GM19467 (cell line): ENCODE data around the gene GDF11.
A peak's percentile ranks its signal among the peaks of the same experiment; 100 is the strongest.

Source experiments
- ATAC-seq: cut with Tn5 transposase; IDR thresholded peaks from one replicate; pipeline ENCODE4 v1.9.1; 2021; ENCODE audit warnings: mild to moderate bottlenecking, moderate library complexity; ENCODE audit not compliant: unreplicated experiment

The GDF11 gene

DNA sequence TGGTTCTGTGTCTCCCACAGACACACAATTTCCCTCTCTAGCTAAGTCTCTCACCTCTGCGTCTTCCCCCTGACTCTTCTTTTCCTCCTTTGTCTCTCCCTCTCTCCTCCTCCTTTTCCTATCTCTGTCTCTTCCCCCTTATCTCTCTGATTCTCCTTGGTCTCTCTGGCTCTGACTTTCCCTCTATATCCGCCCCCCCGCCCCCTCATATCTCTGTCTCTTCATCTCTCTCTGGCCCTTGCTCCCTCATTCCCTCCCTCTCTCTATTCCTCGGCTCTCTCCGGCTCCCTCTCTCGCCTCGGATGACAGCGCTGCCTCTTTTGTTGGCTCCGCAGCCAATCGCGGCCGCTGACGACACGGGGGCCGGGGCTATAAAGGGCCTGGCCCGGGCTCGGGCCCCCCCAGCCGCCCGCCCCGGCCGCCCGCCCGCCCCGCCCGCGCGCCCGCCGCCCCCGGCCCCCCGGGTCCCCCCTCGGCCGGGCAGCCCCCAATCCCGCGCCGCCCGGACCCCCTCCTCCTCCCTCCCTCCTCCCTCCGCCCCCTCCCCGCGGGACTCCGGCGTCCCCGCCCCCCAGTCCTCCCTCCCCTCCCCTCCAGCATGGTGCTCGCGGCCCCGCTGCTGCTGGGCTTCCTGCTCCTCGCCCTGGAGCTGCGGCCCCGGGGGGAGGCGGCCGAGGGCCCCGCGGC, at the start of gene GDF11:
Gene GDF11 (plus strand): TSS at position 404 of the 687 bp plus-strand sequence. CDS start 195 bp downstream, at position 599.
- peak; percentile 19 for ATAC-seq

DNA sequence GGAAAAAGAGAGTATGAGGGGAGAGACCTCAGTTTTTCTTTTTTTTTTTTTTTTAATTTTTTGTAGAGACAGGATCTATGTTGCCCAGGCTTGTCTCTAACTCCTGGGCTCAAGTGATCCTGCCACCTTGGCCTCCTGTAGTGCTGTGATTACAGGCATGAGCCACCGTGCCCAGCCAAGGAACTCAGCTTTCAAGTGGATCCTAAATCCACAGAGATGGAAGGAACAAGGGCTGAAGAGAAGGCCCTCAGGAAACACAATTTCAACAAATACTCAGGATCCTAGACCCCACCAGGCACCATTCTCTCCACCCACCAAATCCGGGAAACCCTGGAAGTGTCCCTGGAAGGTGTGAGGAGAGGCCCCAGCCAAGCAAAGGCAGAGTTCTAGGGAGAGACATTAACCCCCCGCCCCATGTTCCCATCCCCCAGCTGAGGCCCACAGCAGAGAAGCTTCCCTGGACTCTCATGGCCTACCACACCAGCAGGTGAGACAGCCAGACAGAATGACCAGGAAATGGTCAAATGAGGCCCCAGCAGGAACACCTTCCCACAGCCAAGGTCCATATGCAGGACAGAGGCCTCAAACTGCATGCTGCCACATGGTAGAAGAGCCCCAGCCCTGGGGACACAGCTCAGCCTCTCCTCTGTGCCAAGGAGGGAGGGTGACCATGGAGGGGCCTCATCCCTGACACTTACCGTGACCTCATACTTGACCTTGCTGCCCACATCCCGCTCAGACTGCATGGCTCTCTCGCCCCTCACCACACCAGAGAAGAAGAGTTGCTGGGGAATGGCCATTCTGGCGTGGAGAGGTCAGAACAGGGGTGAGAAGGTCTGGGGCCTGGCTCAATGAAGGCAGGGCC, 49.4 kb upstream of the GDF11 start:
- ATAC-seq: no peak

DNA sequence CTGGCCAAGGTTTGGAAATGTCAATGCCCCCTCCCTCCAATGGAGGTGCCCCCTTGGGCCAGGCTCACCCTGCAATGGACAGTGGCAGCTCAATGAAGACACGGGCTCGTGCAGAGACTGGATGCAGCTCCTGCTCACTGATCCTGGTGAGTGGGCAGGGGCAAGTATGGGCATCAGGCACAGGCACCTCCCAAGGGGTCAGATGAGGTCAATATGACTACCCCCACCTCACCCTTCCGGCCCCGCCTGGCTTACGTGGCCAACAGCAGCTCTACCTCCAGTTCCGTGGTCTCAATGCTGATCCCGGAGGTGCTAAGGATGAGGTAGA, 48.8 kb upstream of the GDF11 start:
- ATAC-seq: no peak

DNA sequence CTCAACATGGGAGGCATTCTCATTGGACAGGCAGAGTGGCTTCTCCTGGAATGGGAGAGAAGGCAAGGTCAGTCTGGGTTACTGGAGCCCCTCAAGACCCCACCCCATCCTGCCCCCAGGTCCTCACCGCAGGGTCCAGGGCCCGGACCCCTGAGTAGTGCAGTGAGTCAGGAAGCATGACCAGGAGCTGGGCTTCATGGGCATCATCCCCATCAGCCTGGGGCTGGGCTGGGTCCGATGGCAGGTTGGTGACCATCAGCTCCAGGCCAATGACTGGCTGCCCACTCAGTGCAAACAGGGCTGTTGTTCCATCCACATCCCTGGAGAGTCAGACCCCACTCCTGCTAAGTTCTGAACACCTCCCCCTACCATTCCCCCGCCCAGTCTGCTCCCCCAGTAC, 48.3 kb upstream of the GDF11 start:
- ATAC-seq: no peak

DNA sequence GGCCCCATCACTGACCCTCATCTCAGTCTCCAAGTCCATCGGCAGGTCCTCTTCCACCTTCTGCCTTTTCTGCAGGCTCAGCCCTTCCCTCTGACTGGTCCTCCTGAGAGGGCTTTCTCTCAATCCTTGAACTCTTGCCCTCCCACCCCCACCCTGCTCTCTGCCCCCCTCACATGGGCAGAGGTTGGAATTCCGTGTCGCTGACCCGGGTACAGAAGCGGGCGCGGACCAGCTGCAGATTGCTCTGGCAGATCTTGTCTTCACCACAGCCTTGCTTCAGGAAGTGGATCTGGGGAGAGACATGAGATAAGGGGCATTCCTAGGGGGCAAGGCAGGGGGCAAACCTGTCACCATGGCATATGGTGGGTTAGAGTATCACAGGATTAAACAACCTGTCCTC, 47.6 kb upstream of the GDF11 start:
- no peak for ATAC-seq

DNA sequence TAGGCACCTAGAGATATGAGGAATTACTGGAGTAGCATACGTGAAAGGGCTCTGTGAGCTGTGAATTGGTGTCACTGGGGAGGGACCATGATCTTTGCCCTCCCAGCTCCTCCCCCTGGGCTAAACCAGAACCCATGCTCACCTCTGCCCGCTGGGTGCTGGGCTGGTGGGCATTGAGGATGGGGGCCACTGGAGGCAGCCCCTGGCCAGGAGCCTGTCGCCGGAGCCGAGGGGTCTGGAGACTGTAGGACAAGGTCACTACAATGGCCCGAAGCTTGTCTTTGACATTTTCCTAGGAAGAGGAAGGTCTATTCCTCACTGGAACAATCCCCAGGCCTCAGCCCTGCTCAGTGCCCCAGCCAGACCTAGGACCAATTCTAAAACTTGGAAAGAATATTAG, 46.8 kb upstream of the GDF11 start:
- ATAC-seq: no peak

DNA sequence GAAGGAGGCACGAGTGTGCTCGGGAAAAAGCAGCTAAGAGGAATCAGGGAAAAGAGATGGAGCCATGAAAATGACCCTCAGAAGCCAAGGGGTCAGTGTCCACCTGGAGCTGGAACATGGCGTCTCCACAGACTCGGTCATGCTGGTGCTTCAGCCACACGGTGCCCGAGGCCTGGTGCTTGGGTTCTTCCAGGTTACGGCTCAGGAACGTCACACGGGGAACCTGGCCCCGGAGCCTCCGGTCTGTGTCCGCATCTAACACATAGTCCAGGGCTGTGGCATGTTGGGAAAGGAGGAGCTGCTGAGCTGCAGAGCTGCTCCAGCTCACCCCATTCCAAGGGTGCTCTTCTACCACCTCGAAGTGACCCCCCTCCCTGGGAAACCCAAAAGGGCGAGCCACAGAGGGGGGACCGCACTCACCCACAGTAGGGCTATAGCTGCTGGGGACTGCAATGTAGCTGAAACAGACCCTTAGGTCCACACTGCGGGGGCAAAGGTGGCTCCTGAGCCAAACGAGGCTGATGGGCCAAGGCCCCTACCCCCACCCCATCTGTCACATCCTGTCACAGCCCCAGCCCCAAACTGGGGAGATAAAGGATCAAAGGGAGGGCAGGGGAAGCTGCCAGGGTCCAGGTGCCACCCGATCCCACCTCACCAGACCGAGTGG, 46.0 kb upstream of the GDF11 start:
- no peak for ATAC-seq

DNA sequence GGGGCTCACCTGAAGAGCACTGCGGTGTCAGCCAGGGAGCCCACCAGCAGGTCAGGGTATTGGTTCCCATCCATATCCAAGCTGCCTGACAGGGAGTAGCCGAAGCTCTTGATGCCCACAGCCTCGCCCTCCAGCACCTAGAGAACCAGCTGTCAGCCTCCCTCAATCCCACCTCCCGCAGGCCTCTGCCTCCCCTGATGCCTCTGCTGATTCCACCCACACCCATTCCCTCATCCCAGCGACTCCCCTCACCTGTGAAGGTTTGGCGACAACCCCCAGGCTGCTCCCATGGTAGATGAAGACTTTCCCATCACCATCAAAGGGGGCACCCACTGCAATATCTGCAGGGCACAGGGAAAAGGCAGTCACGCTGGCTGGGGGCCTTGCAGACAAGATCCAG, 45.2 kb upstream of the GDF11 start:
- ATAC-seq: no peak

DNA sequence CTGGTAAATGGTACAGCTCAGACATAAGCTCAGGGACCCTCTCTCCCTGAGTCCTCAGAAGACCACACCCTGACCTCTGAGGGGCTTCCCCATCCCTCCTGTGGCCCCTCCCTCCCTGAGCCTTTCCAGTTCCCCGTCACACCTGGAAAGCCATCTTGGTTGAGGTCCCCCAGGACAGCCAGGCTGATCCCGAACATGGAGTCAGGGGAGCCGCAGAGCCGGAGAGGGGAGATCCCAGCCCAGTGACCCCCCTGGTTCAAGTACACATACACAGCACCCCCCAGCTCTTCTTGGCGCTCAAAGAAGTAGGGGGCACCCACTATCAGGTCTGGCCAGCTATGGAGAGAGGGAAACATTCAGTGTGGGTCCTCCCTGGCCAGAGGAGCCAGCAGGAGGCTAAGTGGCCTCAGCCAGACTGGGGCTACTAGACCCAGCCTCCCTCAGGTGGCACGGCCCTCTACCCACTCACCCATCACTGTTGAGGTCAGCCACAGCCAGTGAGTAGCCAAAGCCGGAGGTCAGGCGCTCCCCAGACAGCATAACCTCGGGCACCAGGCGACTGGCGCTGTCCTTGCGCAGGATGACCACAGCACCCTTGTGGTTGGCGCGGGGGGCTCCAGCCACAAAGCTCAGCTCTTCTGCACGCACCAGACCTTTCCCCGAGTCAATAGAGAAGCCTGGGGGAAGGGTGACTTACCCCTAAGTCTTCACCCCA, 44.5 kb upstream of the GDF11 start:
- ATAC-seq: no peak

DNA sequence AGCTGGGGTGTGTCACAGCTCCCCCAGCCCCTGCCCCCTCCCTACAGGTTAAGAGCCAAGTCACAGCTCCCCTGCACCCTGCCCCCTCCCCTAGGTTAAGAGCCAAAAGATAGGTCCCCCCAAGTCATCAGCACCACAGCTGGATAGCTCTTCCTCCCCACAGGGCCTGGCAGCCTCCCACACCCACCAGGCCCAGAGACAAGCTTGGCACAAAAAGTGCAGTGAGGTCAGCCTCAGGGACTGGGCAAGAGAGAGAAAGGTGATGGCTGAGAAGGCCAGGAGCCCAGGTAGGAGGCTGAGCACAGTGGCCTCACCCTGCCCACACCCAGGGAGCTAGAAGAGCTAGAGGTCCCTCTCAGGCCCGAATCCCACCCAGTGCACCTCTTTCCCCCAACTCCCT, 44.0 kb upstream of the GDF11 start:
- no peak for ATAC-seq

DNA sequence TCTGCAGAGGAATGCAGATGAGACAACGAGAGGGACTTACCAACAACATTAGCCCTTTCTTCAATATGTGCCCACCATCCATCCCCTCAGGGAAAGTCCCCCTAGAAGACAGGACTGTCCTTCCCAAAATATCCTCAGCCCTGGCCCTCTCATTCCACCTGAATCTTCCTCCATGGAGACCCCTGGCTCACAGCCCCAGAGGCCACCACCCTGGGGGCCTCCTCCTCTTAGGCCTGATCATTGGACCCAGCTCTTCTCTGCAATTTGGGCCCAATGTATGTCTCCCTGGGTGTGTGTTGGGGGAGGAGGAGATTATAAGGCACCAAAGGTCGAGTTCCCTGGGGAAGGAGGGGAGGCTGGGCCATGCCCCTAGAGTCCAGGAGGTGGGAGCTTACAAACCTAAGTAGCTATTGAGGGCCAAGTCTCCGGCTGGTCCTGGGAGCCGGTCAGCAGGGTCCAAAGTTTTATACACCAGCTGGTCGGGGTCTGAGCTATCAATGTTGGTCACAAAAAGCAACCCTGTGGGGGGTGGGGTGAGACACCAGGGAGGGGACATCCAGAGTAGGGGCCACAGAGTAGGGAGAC, 43.4 kb upstream of the GDF11 start:
- ATAC-seq: no peak

DNA sequence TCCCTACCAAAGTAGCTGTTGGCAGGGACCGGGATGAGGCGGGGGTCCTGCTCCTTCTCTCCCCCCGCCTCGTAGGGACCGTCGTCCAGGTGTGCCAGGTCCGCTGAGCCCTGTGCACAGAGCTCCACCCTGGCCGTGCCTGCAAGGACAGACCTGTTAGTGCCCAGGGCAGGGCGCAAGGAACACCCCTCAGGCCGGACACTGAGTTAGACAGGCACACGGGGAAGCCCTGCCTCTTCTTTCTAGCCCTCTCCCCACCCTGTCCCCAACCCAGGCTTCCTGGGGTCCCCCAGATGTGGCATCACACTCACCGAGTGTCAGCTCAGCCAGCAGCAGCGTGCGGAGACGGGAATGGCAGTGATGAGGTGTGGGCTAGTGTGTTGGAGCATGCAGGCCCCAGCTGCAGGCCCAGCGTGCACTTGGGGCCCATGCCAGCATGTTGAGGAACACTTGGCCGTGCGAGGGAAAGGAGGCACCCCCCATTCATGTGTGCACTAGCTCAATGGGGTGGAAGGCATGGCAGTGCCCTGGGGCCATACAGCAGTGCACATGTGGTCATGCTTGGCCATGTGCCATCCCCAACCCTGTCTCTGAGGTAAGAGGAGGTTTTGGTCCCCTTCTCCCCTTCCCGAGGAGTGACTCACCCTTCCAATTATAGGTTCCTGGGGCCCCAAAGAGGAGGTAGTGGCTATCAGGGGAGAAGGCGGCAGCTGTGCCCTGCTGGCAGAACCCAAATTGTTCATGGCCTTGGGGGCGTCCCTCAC, 42.5 kb upstream of the GDF11 start:
- ATAC-seq: no peak

DNA sequence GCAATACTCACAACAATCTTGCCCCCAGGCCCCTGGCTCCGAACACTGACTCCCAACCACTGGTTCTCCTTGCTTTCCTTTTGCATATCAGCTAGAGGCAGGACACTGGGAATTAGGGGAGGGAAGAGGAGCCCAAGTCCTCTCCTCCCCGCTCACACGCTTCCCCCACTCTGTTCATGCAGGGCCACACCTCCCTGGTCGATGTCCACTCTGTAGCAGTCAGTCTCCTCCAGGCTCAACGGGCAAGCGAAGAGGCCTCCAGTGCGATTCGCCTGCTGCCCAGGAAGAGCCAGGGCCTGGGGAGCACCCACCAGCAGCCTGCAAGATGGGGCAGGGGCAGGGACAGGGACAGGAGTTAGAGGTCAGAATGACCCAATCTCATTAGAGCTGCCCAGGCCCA, 40.1 kb upstream of the GDF11 start:
- no peak for ATAC-seq

DNA sequence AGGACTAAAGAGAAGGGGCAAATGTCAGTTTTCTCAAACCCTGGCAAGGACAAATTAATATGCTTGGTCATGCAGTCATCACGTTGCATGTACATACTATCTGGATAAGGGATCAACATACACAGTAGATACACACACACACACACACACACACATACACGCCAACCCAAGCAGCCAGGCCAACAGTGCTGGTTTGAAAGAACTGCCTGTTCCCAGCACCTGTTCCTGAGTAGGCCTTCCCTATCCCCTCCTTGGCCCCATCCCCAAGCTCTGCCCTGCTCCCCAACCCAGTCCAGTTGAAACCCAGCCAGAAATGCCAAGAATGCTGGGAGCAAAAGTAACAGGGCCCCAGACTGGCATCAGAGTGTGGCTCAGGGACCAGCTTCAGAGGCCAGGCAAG, 39.6 kb upstream of the GDF11 start:
- no peak for ATAC-seq

DNA sequence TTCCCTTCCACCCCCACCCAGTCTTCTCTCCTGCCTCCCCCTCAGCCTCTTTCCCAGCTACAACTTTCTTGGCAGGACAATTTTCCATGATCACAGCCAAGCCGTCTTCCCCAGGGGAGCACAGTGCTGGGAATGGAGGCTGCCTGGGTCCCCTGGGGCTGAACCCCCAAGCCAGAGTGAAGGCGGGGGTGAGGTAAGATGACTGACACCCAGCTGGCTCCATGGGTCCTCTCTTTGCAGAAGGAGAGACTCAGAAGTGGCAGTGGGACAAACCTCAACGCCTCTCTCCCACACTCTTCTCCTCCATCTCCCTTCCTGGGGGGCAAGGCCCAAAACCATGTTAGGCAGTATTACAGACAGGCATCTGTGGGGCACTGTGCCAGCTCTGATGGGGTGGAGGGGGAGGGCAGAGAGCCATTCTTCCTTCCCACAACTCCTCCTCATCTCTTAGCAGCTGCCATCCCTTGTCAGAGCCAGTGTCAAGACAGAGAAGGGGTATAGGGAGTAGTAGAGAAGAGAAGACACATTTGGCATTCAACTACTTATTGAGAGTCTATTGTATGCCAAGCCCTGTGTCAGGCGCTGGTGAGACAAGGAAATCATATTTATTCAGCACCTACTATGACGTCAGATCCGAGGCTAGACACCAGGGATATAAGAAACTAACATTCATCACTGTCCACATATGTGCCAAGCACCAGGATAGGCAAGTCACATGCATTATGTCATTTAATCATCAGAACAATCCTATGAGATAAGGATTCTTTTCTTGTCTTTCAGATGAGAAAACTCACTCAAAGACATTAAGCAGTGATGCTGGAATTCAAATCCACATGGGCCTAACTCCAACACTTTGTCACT, 38.8 kb upstream of the GDF11 start:
- no peak for ATAC-seq

DNA sequence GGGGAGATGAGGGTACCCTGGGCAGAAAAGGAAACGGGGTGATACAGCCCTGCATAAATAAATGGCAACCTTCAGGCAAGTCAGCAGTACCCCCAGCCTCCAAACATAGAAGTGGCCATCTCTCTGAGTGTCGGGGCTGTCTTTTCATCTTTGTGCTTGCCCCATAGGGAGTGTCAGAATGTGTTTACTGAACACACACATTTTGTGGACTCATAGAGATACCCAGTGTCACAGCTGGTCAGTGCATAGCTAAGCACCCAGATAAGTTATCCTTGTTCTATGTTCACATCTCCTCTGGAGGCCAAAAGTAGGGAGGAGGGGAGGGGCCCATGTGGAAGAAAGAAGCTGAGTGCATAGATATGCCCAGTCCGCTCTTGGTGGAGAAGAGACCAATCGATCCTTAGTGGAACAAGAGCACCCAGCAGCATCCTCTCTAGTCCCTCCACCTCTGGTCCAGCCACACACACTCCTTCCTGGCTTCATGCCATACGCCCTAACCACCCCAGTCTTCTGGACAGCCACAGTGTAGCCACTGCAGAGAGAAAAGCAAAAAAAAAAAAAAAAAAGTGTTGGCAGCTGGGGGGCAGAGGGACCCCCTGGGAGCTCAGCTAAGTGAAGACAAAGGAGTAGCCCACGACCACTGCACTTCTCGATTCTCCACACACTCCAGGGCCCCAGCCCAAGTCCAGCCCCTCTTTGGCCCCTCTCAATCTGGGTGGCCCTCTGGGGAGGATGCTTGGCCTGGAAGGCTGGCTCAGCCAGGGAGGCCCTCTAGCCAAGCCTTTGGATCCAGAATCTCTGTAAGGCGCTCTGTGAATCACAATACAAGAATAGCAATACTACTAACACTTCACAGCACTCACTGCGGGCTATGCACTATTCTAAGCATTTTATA, 37.9 kb upstream of the GDF11 start:
- no peak for ATAC-seq

DNA sequence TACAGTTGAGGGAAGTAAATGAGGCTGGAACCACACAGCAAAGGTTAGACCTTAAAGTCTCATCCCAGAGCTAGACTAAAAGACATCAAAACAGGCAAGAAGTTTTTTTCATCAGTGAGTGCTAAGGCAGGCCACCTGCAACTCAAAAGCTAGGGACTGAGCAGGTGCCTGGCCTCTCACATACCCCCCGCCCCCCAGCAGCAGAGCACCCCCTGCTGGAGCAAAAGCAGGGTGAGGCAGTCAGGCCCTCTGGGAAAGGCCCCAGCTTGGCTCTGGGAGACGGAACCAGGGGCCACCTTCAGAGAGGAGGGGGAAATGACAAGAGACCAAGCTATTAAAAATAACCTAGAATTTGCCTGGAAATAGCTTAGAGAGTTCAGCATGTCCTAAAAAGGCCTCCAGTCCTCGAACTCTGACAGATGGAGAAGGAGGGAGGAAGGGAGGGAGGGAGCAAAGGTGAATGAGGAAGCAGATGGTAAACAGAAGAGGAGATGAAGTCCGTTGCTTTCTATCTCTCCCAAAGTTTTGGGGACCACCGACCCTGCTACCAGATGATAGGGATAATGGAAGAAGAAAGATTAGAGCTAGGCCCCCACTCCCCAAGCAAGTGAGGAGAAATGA, 37.0 kb upstream of the GDF11 start:
- no peak for ATAC-seq
